ENCODE results near the gene MINK1. TPM values are rescaled to one million over a fixed set of nuclear protein-coding genes. Genes with fewer than 3 reads are reported as not detected.

MINK1 gene
- total and polyA plus RNA-seq, 2 of the 13 experiments (the other 11 are each of a cell fraction or from before 2014, with no cell fraction given) = 17.2 to 63.9 TPM

- no peak for TF ChIP-seq SNRNP70 (IDR thresholded peaks at IDR 0.05; ENCODE audit: low read depth, low read length)
- no peak for TF ChIP-seq ZBTB25 (CRISPR knock-in tag; IDR thresholded peaks at IDR 0.05)
- no peak for TF ChIP-seq CERS6 (CRISPR knock-in tag; IDR thresholded peaks at IDR 0.05)
- TF ChIP-seq, protein P1, sequence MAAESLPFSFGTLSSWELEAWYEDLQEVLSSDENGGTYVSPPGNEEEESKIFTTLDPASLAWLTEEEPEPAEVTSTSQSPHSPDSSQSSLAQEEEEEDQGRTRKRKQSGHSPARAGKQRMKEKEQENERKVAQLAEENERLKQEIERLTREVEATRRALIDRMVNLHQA (CRISPR knock-in tag; IDR thresholded peaks at IDR 0.05) = no peak
- no peak for TF ChIP-seq SMC3 (IDR thresholded peaks at IDR 0.05; ENCODE audit: low read length)
- TF ChIP-seq NR2F1 (CRISPR knock-in tag; IDR thresholded peaks at IDR 0.05) = no peak
- no peak for TF ChIP-seq SETDB1 (CRISPR knock-in tag; IDR thresholded peaks at IDR 0.05; ENCODE audit: borderline replicate concordance)
- peak; percentile 64 for TF ChIP-seq SAP130 (CRISPR knock-in tag; IDR thresholded peaks at IDR 0.05; ENCODE audit: low read depth)
- TF ChIP-seq ZFX (CRISPR knock-in tag; IDR thresholded peaks at IDR 0.05; ENCODE audit: low read depth) = peak; percentile 54; the same call in 1 of the 2 replicates
- no peak for TF ChIP-seq ZIK1 (CRISPR knock-in tag; IDR thresholded peaks at IDR 0.05; ENCODE audit: borderline replicate concordance, low read depth)
- TF ChIP-seq ZNF772 (CRISPR knock-in tag; IDR thresholded peaks at IDR 0.05) = no peak
- TF ChIP-seq RFX1 (IDR thresholded peaks at IDR 0.05) = no peak
- no peak for TF ChIP-seq RBM22 (optimal IDR thresholded peaks at IDR 0.05; ENCODE audit: low read length)
- TF ChIP-seq PPARG (CRISPR knock-in tag; conservative IDR thresholded peaks at IDR 0.05) = no peak
- TF ChIP-seq POLR2A (IDR thresholded peaks at IDR 0.05; ENCODE audit: insufficient read depth in 1 of 2, low read depth in 2 of 2, low read length in 2 of 2) = peak; percentile 74 to 81
- no peak for TF ChIP-seq MXD4 (CRISPR knock-in tag; IDR thresholded peaks at IDR 0.05)
- no peak for TF ChIP-seq CHD4 (IDR thresholded peaks at IDR 0.05; ENCODE audit: borderline replicate concordance, low read length)
- TF ChIP-seq, protein P2, sequence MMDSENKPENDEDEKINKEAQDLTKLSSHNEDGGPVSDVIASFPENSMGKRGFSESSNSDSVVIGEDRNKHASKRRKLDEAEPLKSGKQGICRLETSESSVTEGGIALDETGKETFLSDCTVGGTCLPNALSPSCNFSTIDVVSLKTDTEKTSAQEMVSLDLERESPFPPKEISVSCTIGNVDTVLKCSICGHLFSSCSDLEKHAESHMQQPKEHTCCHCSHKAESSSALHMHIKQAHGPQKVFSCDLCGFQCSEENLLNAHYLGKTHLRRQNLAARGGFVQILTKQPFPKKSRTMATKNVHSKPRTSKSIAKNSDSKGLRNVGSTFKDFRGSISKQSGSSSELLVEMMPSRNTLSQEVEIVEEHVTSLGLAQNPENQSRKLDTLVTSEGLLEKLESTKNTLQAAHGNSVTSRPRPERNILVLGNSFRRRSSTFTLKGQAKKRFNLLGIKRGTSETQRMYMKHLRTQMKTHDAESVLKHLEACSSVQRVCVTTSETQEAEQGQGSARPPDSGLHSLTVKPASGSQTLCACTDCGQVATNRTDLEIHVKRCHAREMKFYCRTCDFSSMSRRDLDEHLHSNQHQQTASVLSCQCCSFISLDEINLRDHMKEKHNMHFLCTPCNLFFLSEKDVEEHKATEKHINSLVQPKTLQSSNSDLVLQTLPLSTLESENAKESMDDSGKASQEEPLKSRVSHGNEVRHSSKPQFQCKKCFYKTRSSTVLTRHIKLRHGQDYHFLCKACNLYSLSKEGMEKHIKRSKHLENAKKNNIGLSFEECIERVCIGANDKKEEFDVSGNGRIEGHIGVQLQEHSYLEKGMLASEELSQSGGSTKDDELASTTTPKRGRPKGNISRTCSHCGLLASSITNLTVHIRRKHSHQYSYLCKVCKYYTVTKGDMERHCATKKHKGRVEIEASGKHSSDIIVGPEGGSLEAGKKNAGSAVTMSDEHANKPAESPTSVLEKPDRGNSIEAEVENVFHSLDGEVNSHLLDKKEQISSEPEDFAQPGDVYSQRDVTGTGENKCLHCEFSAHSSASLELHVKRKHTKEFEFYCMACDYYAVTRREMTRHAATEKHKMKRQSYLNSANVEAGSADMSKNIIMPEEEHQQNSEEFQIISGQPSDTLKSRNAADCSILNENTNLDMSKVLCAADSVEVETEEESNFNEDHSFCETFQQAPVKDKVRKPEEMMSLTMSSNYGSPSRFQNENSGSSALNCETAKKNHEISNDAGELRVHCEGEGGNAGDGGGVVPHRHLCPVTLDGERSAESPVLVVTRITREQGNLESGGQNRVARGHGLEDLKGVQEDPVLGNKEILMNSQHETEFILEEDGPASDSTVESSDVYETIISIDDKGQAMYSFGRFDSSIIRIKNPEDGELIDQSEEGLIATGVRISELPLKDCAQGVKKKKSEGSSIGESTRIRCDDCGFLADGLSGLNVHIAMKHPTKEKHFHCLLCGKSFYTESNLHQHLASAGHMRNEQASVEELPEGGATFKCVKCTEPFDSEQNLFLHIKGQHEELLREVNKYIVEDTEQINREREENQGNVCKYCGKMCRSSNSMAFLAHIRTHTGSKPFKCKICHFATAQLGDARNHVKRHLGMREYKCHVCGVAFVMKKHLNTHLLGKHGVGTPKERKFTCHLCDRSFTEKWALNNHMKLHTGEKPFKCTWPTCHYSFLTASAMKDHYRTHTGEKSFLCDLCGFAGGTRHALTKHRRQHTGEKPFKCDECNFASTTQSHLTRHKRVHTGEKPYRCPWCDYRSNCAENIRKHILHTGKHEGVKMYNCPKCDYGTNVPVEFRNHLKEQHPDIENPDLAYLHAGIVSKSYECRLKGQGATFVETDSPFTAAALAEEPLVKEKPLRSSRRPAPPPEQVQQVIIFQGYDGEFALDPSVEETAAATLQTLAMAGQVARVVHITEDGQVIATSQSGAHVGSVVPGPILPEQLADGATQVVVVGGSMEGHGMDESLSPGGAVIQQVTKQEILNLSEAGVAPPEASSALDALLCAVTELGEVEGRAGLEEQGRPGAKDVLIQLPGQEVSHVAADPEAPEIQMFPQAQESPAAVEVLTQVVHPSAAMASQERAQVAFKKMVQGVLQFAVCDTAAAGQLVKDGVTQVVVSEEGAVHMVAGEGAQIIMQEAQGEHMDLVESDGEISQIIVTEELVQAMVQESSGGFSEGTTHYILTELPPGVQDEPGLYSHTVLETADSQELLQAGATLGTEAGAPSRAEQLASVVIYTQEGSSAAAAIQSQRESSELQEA (CRISPR knock-in tag; IDR thresholded peaks at IDR 0.05; ENCODE audit: not compliant biosample characterization) = no peak
- TF ChIP-seq GATA4 (IDR thresholded peaks at IDR 0.05; ENCODE audit: borderline replicate concordance, low read depth) = no peak
- peak; percentile 11; the same call in 1 of the 2 replicates for TF ChIP-seq ISL2 (CRISPR knock-in tag; IDR thresholded peaks at IDR 0.05)
Observed at GRCh38 chr17:4806777-4807604, 26.1 kb upstream of the MINK1 start, which contains the start of gene PLD2 (continued).
